ENCODE data around the gene NINJ2.
A peak's percentile ranks its signal among the peaks of the same experiment; 100 is the strongest.

The NINJ2 gene

DNA sequence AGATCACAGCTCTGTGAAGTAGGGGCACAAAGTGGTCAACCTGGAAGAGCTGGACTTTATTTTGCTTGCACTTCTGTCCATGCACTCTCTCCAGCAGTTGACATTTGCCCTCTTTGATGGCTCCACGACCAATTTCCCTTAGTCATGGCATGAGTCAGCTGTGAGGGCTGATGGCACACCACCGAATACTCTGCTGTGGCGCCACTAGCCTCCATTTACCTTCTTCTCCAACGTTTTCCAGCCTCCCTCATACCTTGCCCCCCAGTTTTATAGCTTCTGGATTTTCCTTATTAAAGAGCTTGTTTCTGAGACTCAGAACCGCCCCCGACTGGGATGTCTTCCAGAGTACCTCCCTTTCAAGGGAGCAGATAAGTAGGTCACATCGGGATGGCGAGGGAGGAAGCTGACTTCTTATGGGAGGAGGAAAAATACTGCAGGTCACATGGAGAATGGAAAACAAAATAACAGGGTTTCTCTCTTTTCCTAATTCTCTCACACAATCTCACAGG, 17.6 kb downstream of the NINJ2 start:
- peak overlapping the region; percentile 82 for H3K4me2 ChIP-seq (ENCODE audit: low read depth, low read length, poor library complexity, severe bottlenecking)
- H3K9me2 ChIP-seq (replicated peaks; ENCODE audit: low read depth, low read length), result no peaks in the 10 kb centered on the region
- no peaks in the 10 kb centered on the region for H3K36me3 ChIP-seq (ENCODE audit: insufficient read depth, low read length)
- no peaks in the 10 kb centered on the region for H3K27me3 ChIP-seq (ENCODE audit: insufficient read depth, low read length, poor library complexity, severe bottlenecking)
- TF ChIP-seq EZH2phosphoT487 (IDR thresholded peaks at IDR 0.05; ENCODE audit: borderline replicate concordance), result no peak
- TF ChIP-seq, protein P1, sequence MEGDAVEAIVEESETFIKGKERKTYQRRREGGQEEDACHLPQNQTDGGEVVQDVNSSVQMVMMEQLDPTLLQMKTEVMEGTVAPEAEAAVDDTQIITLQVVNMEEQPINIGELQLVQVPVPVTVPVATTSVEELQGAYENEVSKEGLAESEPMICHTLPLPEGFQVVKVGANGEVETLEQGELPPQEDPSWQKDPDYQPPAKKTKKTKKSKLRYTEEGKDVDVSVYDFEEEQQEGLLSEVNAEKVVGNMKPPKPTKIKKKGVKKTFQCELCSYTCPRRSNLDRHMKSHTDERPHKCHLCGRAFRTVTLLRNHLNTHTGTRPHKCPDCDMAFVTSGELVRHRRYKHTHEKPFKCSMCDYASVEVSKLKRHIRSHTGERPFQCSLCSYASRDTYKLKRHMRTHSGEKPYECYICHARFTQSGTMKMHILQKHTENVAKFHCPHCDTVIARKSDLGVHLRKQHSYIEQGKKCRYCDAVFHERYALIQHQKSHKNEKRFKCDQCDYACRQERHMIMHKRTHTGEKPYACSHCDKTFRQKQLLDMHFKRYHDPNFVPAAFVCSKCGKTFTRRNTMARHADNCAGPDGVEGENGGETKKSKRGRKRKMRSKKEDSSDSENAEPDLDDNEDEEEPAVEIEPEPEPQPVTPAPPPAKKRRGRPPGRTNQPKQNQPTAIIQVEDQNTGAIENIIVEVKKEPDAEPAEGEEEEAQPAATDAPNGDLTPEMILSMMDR (conservative IDR thresholded peaks at IDR 0.05; ENCODE audit: low read length), result no peak
- H3K4me1 ChIP-seq (ENCODE audit: insufficient read depth, low read length, poor library complexity, severe bottlenecking), result peaks cover 43% of the 10 kb centered on the region
- H3K9me3 ChIP-seq (ENCODE audit: insufficient read depth, low read depth, low read length), result no peaks in the 10 kb centered on the region
- peak overlapping the region; percentile 90 for H3K9ac ChIP-seq (ENCODE audit: low read depth, low read length, poor library complexity, severe bottlenecking)
- no peaks in the 10 kb centered on the region for H4K20me1 ChIP-seq (ENCODE audit: insufficient read depth, low read length, poor library complexity, severe bottlenecking)
- H3K79me2 ChIP-seq (ENCODE audit: insufficient read depth, low read length), result peaks cover 27% of the 10 kb centered on the region
- H3K4me3 ChIP-seq (ENCODE audit: low read length, poor library complexity, severe bottlenecking), result no peak overlapping the region
- H2AFZ ChIP-seq (ENCODE audit: low read length), result no peak overlapping the region
- no peaks in the 10 kb centered on the region for H3F3A ChIP-seq (ENCODE audit: low read depth)

DNA sequence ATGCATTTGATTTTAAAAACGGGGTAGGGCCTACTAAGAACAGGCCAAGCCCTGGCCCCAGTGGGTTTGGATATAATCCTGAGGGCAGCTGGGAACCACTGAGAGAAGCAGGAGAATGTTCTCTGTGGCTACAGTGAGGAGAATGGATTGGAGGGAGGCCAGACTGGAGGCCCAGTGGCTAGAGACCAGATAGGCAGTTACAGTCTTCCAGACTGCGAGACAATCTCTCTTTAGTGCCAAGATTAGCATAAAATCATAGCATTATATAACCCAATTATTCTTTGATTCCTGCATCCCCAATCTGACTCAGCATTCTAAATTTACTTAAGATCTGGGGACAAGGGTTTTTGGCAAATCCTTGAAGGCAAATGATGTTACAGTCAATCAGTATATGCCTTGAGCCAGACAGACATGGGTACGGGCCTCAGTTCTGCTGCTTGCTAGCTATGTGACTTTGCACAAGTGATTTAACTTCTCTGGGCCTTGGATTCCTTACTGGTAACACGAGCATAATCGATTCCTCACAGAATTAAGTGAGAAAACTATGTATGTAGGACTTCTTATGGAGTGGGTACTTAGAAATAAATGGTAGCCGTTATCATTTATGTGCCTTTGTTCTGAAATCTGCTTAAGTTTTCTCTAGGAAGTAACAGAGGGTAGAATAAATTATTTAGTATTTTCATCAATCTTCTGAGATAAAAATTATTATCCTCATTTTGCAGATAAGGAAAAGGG, 18.3 kb downstream of the NINJ2 start:
- H3K4me1 ChIP-seq (ENCODE audit: insufficient read depth, low read length, poor library complexity, severe bottlenecking), result peaks cover 49% of the 10 kb centered on the region

DNA sequence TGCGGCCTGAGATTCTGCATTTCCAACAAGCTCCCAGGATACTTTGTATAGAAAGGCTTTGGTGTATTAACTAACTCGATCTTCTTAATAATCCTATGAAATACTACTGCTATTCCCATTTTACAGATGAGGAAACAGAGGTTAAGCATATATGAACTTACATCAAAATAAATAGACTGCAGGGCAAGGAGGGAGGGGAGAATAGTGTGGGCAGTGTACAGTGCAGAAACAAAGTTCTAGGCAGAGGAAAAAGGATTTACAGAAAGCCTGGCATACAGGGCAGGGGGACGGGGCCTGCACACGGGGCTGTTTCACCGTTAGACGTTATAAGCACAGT, 19.0 kb downstream of the NINJ2 start:
- Histone ChIP-seq H3K4me1 (ENCODE audit: insufficient read depth, low read length, poor library complexity, severe bottlenecking) (peaks cover 57% of the 10 kb centered on the region), H3K4me3 (ENCODE audit: low read length, poor library complexity, severe bottlenecking) (peak overlapping the region; percentile 77)

More for the DNA sequence above, 18.3 kb downstream of the NINJ2 start:
- no peaks in the 10 kb centered on the region for H4K20me1 ChIP-seq (ENCODE audit: insufficient read depth, low read length, poor library complexity, severe bottlenecking)
- H3K27me3 ChIP-seq (ENCODE audit: insufficient read depth, low read length, poor library complexity, severe bottlenecking), result no peaks in the 10 kb centered on the region
- H3K4me2 ChIP-seq (ENCODE audit: low read depth, low read length, poor library complexity, severe bottlenecking), result peak overlapping the region; percentile 82
- no peaks in the 10 kb centered on the region for H3K9me3 ChIP-seq (ENCODE audit: insufficient read depth, low read depth, low read length)
- no peaks in the 10 kb centered on the region for H3K9me2 ChIP-seq (replicated peaks; ENCODE audit: low read depth, low read length)
- H3K79me2 ChIP-seq (ENCODE audit: insufficient read depth, low read length), result peaks cover 27% of the 10 kb centered on the region
- H3F3A ChIP-seq (ENCODE audit: low read depth), result peaks cover 2% of the 10 kb centered on the region; the same call in 1 of the 2 replicates
- peak overlapping the region; percentile 90 for H3K9ac ChIP-seq (ENCODE audit: low read depth, low read length, poor library complexity, severe bottlenecking)
- no peaks in the 10 kb centered on the region for H3K36me3 ChIP-seq (ENCODE audit: insufficient read depth, low read length)
- no peak overlapping the region for H2AFZ ChIP-seq (ENCODE audit: low read length)
- H3K4me3 ChIP-seq (ENCODE audit: low read length, poor library complexity, severe bottlenecking), result peak overlapping the region; percentile 77
- TF ChIP-seq, protein P1 (conservative IDR thresholded peaks at IDR 0.05; ENCODE audit: low read length), result no peak
- TF ChIP-seq EZH2phosphoT487 (IDR thresholded peaks at IDR 0.05; ENCODE audit: borderline replicate concordance), result no peak

More for the DNA sequence above, 19.0 kb downstream of the NINJ2 start:
- no peak overlapping the region for H2AFZ ChIP-seq (ENCODE audit: low read length)
- H3K9me2 ChIP-seq (replicated peaks; ENCODE audit: low read depth, low read length), result no peaks in the 10 kb centered on the region
- H3K36me3 ChIP-seq (ENCODE audit: insufficient read depth, low read length), result no peaks in the 10 kb centered on the region
- H3K9ac ChIP-seq (ENCODE audit: low read depth, low read length, poor library complexity, severe bottlenecking), result peak overlapping the region; percentile 90
- H3K27me3 ChIP-seq (ENCODE audit: insufficient read depth, low read length, poor library complexity, severe bottlenecking), result no peaks in the 10 kb centered on the region
- H3F3A ChIP-seq (ENCODE audit: low read depth), result peaks cover 3% of the 10 kb centered on the region; the same call in 1 of the 2 replicates
- peak overlapping the region; percentile 82 for H3K4me2 ChIP-seq (ENCODE audit: low read depth, low read length, poor library complexity, severe bottlenecking)
- no peaks in the 10 kb centered on the region for H4K20me1 ChIP-seq (ENCODE audit: insufficient read depth, low read length, poor library complexity, severe bottlenecking)
- H3K79me2 ChIP-seq (ENCODE audit: insufficient read depth, low read length), result peaks cover 27% of the 10 kb centered on the region
- no peak for TF ChIP-seq EZH2phosphoT487 (IDR thresholded peaks at IDR 0.05; ENCODE audit: borderline replicate concordance)
- TF ChIP-seq, protein P1 (conservative IDR thresholded peaks at IDR 0.05; ENCODE audit: low read length), result no peak
- H3K9me3 ChIP-seq (ENCODE audit: insufficient read depth, low read depth, low read length), result no peaks in the 10 kb centered on the region
